H1 (cell line): ENCODE data around the gene MINPP1. TPM values are rescaled to one million over a fixed set of nuclear protein-coding genes. Genes with fewer than 3 reads are reported as not detected.
"Not testable (repeated sequence)": the region's sequence is repeated elsewhere in the genome, so short reads cannot be mapped to it uniquely, and the experiment has no call there.

Source experiments
- CTCF ChIA-PET: fragments of 300-600 bp; sonication (Branson Sonifier 250); formaldehyde crosslinking; loops from one replicate; lab custom pipeline; 2021; ENCODE audit not compliant: partially characterized antibody; lab: Charles Lee
- POLR2A ChIA-PET: fragments of 300-600 bp; sonication (Branson Sonifier 250); formaldehyde crosslinking; loops from one replicate; lab custom pipeline; 2021; ENCODE audit warnings: inconsistent platforms; ENCODE audit not compliant: partially characterized antibody; lab: Charles Lee
- DNase-seq, 2 experiments: peaks; one replicate each; pipeline versions ENCODE4 v3.0.0 to v3.0.0-alpha.2; 2010 to 2022; ENCODE audit warnings: low spot score in 2 of 2, low read depth in 1 of 2, mixed read lengths in 1 of 2
- FAIRE-seq: peaks from 2 replicates; lab custom pipeline; 2011; peaks lifted over from hg19 to GRCh38; lab: Jason Lieb, UNC
- H2AFZ ChIP-seq: 2 replicates; pipeline ENCODE4 v1.8.1; 2012; ENCODE audit warnings: low read length, inconsistent platforms
- H2AK5ac ChIP-seq: 2 replicates; pipeline ENCODE4 v1.6.1; 2013; ENCODE audit warnings: low read depth, low read length
- H2BK120ac ChIP-seq: replicated peaks from 2 replicates; pipeline ENCODE3; 2013; ENCODE audit warnings: low read depth, low read length, inconsistent platforms
- H2BK12ac ChIP-seq: 2 replicates; pipeline ENCODE4 v1.6.1; 2013; ENCODE audit warnings: low read depth, low read length
- H2BK15ac ChIP-seq: 2 replicates; pipeline ENCODE4 v1.6.1; 2013; ENCODE audit warnings: low read length
- H2BK20ac ChIP-seq: 2 replicates; pipeline ENCODE4 v1.6.1; 2013; ENCODE audit warnings: low read length
- H2BK5ac ChIP-seq: 2 replicates; pipeline ENCODE4 v1.6.1; 2013; ENCODE audit warnings: low read depth, low read length
- H3K14ac ChIP-seq: 2 replicates; pipeline ENCODE4 v1.6.1; 2013; ENCODE audit warnings: inconsistent platforms; ENCODE audit not compliant: insufficient read length
- H3K18ac ChIP-seq: 2 replicates; pipeline ENCODE4 v1.6.1; 2013; ENCODE audit warnings: low read length; ENCODE audit errors: extremely low read depth
- H3K23ac ChIP-seq: 2 replicates; pipeline ENCODE4 v1.6.1; 2013; ENCODE audit warnings: inconsistent platforms; ENCODE audit not compliant: insufficient read length
- H3K23me2 ChIP-seq: 2 replicates; pipeline ENCODE4 v1.6.1; 2013; ENCODE audit warnings: low read depth, low read length
- H3K27ac ChIP-seq: 2 replicates; pipeline ENCODE4 v1.6.1; 2011; ENCODE audit warnings: low read depth, low read length, inconsistent platforms
- H3K27me3 ChIP-seq, 4 experiments: replicated peaks in 1 of 4; 1 replicate in 1 of 4; 2 replicates in 3 of 4; pipeline versions ENCODE4 v1.6.1 to v1.8.1; 2011 to 2013; ENCODE audit warnings: low read length in 3 of 4, mild to moderate bottlenecking in 3 of 4, inconsistent platforms in 2 of 4, mixed read lengths in 2 of 4, moderate library complexity in 1 of 4; ENCODE audit not compliant: control insufficient read depth in 3 of 4, insufficient read depth in 3 of 4; ENCODE audit errors: extremely low read depth in 1 of 4
- H3K36me3 ChIP-seq, 4 experiments: 2 replicates each; pipeline versions ENCODE4 v1.6.1 to v1.8.1; 2011 to 2013; ENCODE audit warnings: mild to moderate bottlenecking in 4 of 4, low read length in 3 of 4, moderate library complexity in 2 of 4, control low read depth in 1 of 4, inconsistent platforms in 1 of 4; ENCODE audit not compliant: insufficient read depth in 4 of 4, control insufficient read depth in 2 of 4
- H3K4ac ChIP-seq: replicated peaks from 2 replicates; pipeline ENCODE3; 2013; ENCODE audit warnings: low read length, low read depth, mixed read lengths, inconsistent platforms; ENCODE audit not compliant: insufficient read length
- H3K4me1 ChIP-seq, 4 experiments: replicated peaks in 1 of 4; 1 replicate in 1 of 4; 2 replicates in 3 of 4; pipeline versions ENCODE4 v1.6.1 to v1.8.1; 2011 to 2013; ENCODE audit warnings: low read length in 3 of 4, inconsistent platforms in 2 of 4, mixed read lengths in 1 of 4; ENCODE audit not compliant: insufficient read depth in 4 of 4, control insufficient read depth in 3 of 4
- H3K4me2 ChIP-seq, 2 experiments: 2 replicates each; pipeline versions ENCODE4 v1.6.1 to v1.8.1; 2011 to 2013; ENCODE audit warnings: low read depth in 2 of 2, low read length in 2 of 2, control low read depth in 1 of 2, inconsistent platforms in 1 of 2, mild to moderate bottlenecking in 1 of 2; ENCODE audit not compliant: insufficient read depth in 1 of 2
- H3K4me3 ChIP-seq, 4 experiments: fragments of 200-600, 300-600 bp in 1 of 4; sonication (generic), shearing (Covaris generic), sonication (Bioruptor Twin) in 1 of 4; 2 replicates each; pipeline versions ENCODE4 v1.5.1 to v1.8.1; 2011 to 2016; ENCODE audit warnings: low read length in 4 of 4, low read depth in 3 of 4, control low read depth in 2 of 4, inconsistent platforms in 2 of 4, mild to moderate bottlenecking in 2 of 4, mixed read lengths in 1 of 4, moderate library complexity in 1 of 4; ENCODE audit not compliant: insufficient read depth in 2 of 4; ENCODE audit errors: extremely low read depth in 1 of 4
- H3K56ac ChIP-seq: replicated peaks from 2 replicates; pipeline ENCODE3; 2013; ENCODE audit warnings: low read depth, mild to moderate bottlenecking, mixed read lengths, low read length, inconsistent platforms; ENCODE audit not compliant: insufficient read length
- H3K79me1 ChIP-seq: 2 replicates; pipeline ENCODE4 v1.6.1; 2013; ENCODE audit warnings: low read depth, low read length, control low read depth
- H3K79me2 ChIP-seq, 2 experiments: 2 replicates each; pipeline versions ENCODE4 v1.6.1 to v1.8.1; 2012 to 2013; ENCODE audit warnings: low read length in 2 of 2, mild to moderate bottlenecking in 2 of 2, inconsistent platforms in 1 of 2; ENCODE audit not compliant: insufficient read depth in 2 of 2, control insufficient read depth in 1 of 2
- H3K9ac ChIP-seq, 4 experiments: replicated peaks in 1 of 4; 1 replicate in 1 of 4; 2 replicates in 3 of 4; pipeline versions ENCODE4 v1.6.1 to v1.8.1; 2011 to 2013; ENCODE audit warnings: low read depth in 3 of 4, low read length in 3 of 4, control low read depth in 2 of 4, mild to moderate bottlenecking in 2 of 4, moderate library complexity in 2 of 4, inconsistent platforms in 1 of 4; ENCODE audit errors: extremely low read depth in 1 of 4
- H3K9me3 ChIP-seq, 2 experiments: 2 replicates each; pipeline versions ENCODE4 v1.6.1 to v1.8.1; 2012 to 2013; ENCODE audit warnings: mild to moderate bottlenecking in 2 of 2, moderate library complexity in 2 of 2, control low read depth in 1 of 2, inconsistent platforms in 1 of 2, low read depth in 1 of 2, low read length in 1 of 2, mixed read lengths in 1 of 2; ENCODE audit not compliant: insufficient read depth in 2 of 2
- H4K20me1 ChIP-seq, 2 experiments: replicated peaks in 1 of 2; 2 replicates each; pipeline versions ENCODE3 to v1.8.1; 2011 to 2013; ENCODE audit warnings: inconsistent platforms in 2 of 2, low read length in 2 of 2, mild to moderate bottlenecking in 1 of 2; ENCODE audit not compliant: insufficient read depth in 2 of 2, control insufficient read depth in 1 of 2
- H4K5ac ChIP-seq: 2 replicates; pipeline ENCODE4 v1.6.1; 2013; ENCODE audit warnings: low read length, low read depth, mixed read lengths, inconsistent platforms; ENCODE audit not compliant: insufficient read length
- H4K8ac ChIP-seq: 2 replicates; pipeline ENCODE4 v1.8.0; 2013; ENCODE audit warnings: mild to moderate bottlenecking, moderate library complexity, low read length, inconsistent platforms; ENCODE audit not compliant: insufficient read depth; ENCODE audit errors: extremely low read depth
- H4K91ac ChIP-seq: replicated peaks from 2 replicates; pipeline ENCODE3; 2013; ENCODE audit warnings: low read length, mixed read lengths, inconsistent platforms; ENCODE audit not compliant: insufficient read length
- WGBS, 2 experiments: shearing (Covaris generic) in 1 of 2; methylation state at CpG; one replicate each; pipeline versions ENCODE4 v1.1.6 to v1.1.7; 2013 to 2015; ENCODE audit warnings: low lambda C conversion rate in 2 of 2, mixed read lengths in 2 of 2, inconsistent platforms in 1 of 2, low coverage in 1 of 2, missing lambda C conversion rate in 1 of 2; ENCODE audit not compliant: insufficient replicate concordance in 2 of 2, insufficient coverage in 1 of 2, insufficient read length in 1 of 2; ENCODE audit errors: extremely low coverage in 1 of 2, missing lambda C conversion rate in 1 of 2; 5-methylcytosine and 5-hydroxymethylcytosine counted together
- polyA plus RNA-seq, 7 experiments: library from polyadenylated mRNA; depleted of rRNA in 3 of 7; stranded (reverse) in 5 of 7; unstranded in 2 of 7; fragments of >200 nt in 5 of 7; fragments of 200-250 nt in 2 of 7; gene quantifications; 1 replicate in 5 of 7; 2 replicates in 1 of 7; 4 replicates in 1 of 7; pipeline versions ENCODE4 v1.2.1 to v1.2.3, GENCODE V29; 2011 to 2013; ENCODE audit warnings: missing spikeins in 2 of 7, mixed read lengths in 2 of 7
- total RNA-seq: library from RNA; stranded (reverse); fragmentation: NEBNext Ultra II Directional; extraction: Animal tissue kit (Norgen Biotek cat#: 25700); gene quantifications from 2 replicates; pipeline ENCODE4 v1.2.1, GENCODE V29; 2021

MINPP1 gene
- total and polyA plus RNA-seq, 2 of the 8 experiments (the other 6 are each of a cell fraction or from before 2014, with no cell fraction given) = 13.6 to 27.2 TPM

DNA sequence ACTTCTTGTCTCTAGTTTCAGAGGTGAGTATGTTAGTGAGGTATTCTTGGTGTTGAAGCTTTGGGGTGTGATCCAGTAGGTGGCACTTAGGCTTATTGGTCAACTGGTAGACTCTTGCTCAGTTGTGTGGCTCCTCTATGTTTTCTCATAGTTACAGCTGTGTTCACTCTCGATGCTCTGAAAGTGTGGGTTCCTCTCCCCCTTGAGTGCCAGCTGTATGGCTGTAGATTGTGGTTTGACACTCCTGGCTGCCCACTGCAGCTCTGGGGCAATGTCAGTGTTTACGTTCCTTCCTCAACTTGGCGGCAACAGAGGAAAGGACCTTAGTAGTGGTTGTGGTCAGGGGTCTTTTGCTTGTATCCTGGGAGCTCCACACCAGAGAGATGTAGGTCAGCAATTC is 37.8 kb upstream of the MINPP1 start:
- CTCF ChIA-PET, H3K9ac ChIP-seq, H3K27ac ChIP-seq, H3K4ac ChIP-seq, H3K18ac ChIP-seq, FAIRE-seq, H4K91ac ChIP-seq, H2BK5ac ChIP-seq, H3K4me1 ChIP-seq, H3K79me1 ChIP-seq, H4K5ac ChIP-seq, H3K9me3 ChIP-seq, H2BK15ac ChIP-seq, POLR2A ChIA-PET, H3K23ac ChIP-seq, H3K79me2 ChIP-seq, H3K23me2 ChIP-seq, DNase-seq, H2AK5ac ChIP-seq, H3K56ac ChIP-seq, H3K14ac ChIP-seq, H3K4me2 ChIP-seq, H2BK12ac ChIP-seq, H2BK20ac ChIP-seq, H3K4me3 ChIP-seq, H4K8ac ChIP-seq, H2BK120ac ChIP-seq, H3K36me3 ChIP-seq, H3K27me3 ChIP-seq, H2AFZ ChIP-seq, H4K20me1 ChIP-seq: not testable (repeated sequence)
- 88% methylated on average over 1 of the region's 3 CpGs; no CpG with 5 or more reads in 1 of the 2 experiments for WGBS, 2 experiments

- H3K18ac ChIP-seq, FAIRE-seq, CTCF ChIA-PET: not testable (repeated sequence)
Measured at GRCh38 chr10:87488733-87489132, 16.0 kb upstream of the MINPP1 start.

More at GRCh38 chr10:87488733-87489132, 16.0 kb upstream of the MINPP1 start:
- DNase-seq, H4K5ac ChIP-seq, H3K9ac ChIP-seq, H4K8ac ChIP-seq, POLR2A ChIA-PET, H3K4me3 ChIP-seq, H2BK120ac ChIP-seq, H3K79me1 ChIP-seq, H2BK5ac ChIP-seq, H3K56ac ChIP-seq, H3K23me2 ChIP-seq, H2BK20ac ChIP-seq, H3K79me2 ChIP-seq, H3K9me3 ChIP-seq, H2BK12ac ChIP-seq, H3K36me3 ChIP-seq, H4K91ac ChIP-seq, H3K27me3 ChIP-seq, H3K27ac ChIP-seq, H3K4me1 ChIP-seq, H3K4me2 ChIP-seq, H2AFZ ChIP-seq, H2BK15ac ChIP-seq, H4K20me1 ChIP-seq, H3K4ac ChIP-seq, H3K23ac ChIP-seq, H2AK5ac ChIP-seq, H3K14ac ChIP-seq: not testable (repeated sequence)
- WGBS, 2 experiments = 79% methylated on average over 1 of the region's 1 CpG; no CpG with 5 or more reads in 1 of the 2 experiments
